Right ventricle myocardium inferior (tissue), 1 donor: Measurements from ENCODE around the gene PXN. TPM values are rescaled to one million over a fixed set of nuclear protein-coding genes. Genes with fewer than 3 reads are reported as not detected.
A peak's percentile ranks its signal among the peaks of the same experiment; 100 is the strongest.
"Not testable (repeated sequence)": the region's sequence is repeated elsewhere in the genome, so short reads cannot be mapped to it uniquely, and the experiment has no call there.

Experiments
- ATAC-seq: fragments of 200-7000 bp; cut with Tn5 transposase; one replicate; pipeline ENCODE4 v1.9.1; 2020; ENCODE audit warnings: mild to moderate bottlenecking, moderate library complexity
- DNase-seq: peaks from one replicate; pipeline ENCODE4 v3.0.0; 2021; ENCODE audit errors: missing footprints
- intact Hi-C: fragments of 100-400 bp; cut with DNase I; formaldehyde crosslinking; loops from one replicate; pipeline ENCODE4 v1.11.0; 2022
- total RNA-seq: library from RNA; stranded (reverse); fragmentation: NEBNext Ultra II Directional; extraction: Animal tissue kit (Norgen Biotek cat#: 25700); gene quantifications from one replicate; pipeline ENCODE4 v1.2.1, GENCODE V29; 2021
- donor health status: DM: no; HTN: yes; CAD: no; lungs with severe emphysema.

PXN gene
- total RNA-seq, 1 donor from 2014 or later: 63.7 TPM

- intact Hi-C loops: no loop called here
- ATAC-seq (no peak), DNase-seq (no peak)
Observed at GRCh38 chr12:120216742-120217605, 48.6 kb downstream of the PXN start.

GRCh38 chr12:120215766-120216735 lies 49.5 kb downstream of the PXN start:
- ATAC-seq (no peak), DNase-seq (no peak)
- intact Hi-C loops: no loop called here

GRCh38 chr12:120215357-120215735 lies 50.2 kb downstream of the PXN start:
- no peak for ATAC-seq
- DNase-seq: no peak
- intact Hi-C loops: no loop called here

- no peak for ATAC-seq
- intact Hi-C loops: no loop called here
- no peak for DNase-seq
Observed at GRCh38 chr12:120214626-120215356, 50.7 kb downstream of the PXN start.

GRCh38 chr12:120213758-120214157 lies 51.8 kb downstream of the PXN start:
- intact Hi-C loops: no loop called here
- DNase-seq (no peak), ATAC-seq (no peak)

- intact Hi-C loops, ATAC-seq, DNase-seq: not testable (repeated sequence)
Observed at GRCh38 chr12:120213182-120213581, 52.3 kb downstream of the PXN start.

GRCh38 chr12:120212301-120212700 lies 53.2 kb downstream of the PXN start:
- DNase-seq: no peak
- intact Hi-C loops: no loop called here

GRCh38 chr12:120211904-120212283 lies 53.6 kb downstream of the PXN start:
- DNase-seq: no peak
- intact Hi-C loops: no loop called here
- ATAC-seq: no peak

More at GRCh38 chr12:120212301-120212700, 53.2 kb downstream of the PXN start:
- ATAC-seq: no peak

GRCh38 chr12:120211243-120211903 lies 54.2 kb downstream of the PXN start:
- DNase-seq (no peak), ATAC-seq (no peak)
- intact Hi-C loops: no loop called here

- no peak for ATAC-seq
- DNase-seq: no peak
- intact Hi-C loops: no loop called here
Observed at GRCh38 chr12:120209851-120210250, 55.7 kb downstream of the PXN start.

- no peak for ATAC-seq
- no peak for DNase-seq
- intact Hi-C loops: no loop called here
Observed at GRCh38 chr12:120207227-120207626, 58.3 kb downstream of the PXN start.

GRCh38 chr12:120206781-120207180 lies 58.7 kb downstream of the PXN start:
- ATAC-seq, intact Hi-C loops, DNase-seq: not testable (repeated sequence)

- intact Hi-C loops: no loop called here
- DNase-seq (no peak), ATAC-seq (no peak)
Observed at GRCh38 chr12:120206228-120206627, 59.3 kb downstream of the PXN start.

- DNase-seq (no peak), ATAC-seq (no peak)
- intact Hi-C loops: no loop called here
Observed at GRCh38 chr12:120204171-120204570, 61.4 kb downstream of the PXN start.

GRCh38 chr12:120200364-120200800 lies 65.1 kb downstream of the PXN start:
- intact Hi-C loops: loop anchor here (2.0 kb wide), 1 partner anchor 64 kb away; the partner anchor contains the start of gene PXN
- no peak for DNase-seq
- no peak for ATAC-seq

- intact Hi-C loops: loop anchor here (2.0 kb wide), 1 partner anchor 65 kb away; the partner anchor contains the start of gene PXN
- ATAC-seq (peak; percentile 51), DNase-seq (no peak)
Observed at GRCh38 chr12:120199595-120200306, 65.8 kb downstream of the PXN start.

GRCh38 chr12:120199025-120199424 lies 66.5 kb downstream of the PXN start:
- DNase-seq (no peak), ATAC-seq (no peak)
- intact Hi-C loops: no loop called here

GRCh38 chr12:120197542-120197887 lies 68.0 kb downstream of the PXN start:
- no peak for ATAC-seq
- intact Hi-C loops: no loop called here
- DNase-seq: no peak
